ENCODE data around the gene TPRA1.

DNA sequence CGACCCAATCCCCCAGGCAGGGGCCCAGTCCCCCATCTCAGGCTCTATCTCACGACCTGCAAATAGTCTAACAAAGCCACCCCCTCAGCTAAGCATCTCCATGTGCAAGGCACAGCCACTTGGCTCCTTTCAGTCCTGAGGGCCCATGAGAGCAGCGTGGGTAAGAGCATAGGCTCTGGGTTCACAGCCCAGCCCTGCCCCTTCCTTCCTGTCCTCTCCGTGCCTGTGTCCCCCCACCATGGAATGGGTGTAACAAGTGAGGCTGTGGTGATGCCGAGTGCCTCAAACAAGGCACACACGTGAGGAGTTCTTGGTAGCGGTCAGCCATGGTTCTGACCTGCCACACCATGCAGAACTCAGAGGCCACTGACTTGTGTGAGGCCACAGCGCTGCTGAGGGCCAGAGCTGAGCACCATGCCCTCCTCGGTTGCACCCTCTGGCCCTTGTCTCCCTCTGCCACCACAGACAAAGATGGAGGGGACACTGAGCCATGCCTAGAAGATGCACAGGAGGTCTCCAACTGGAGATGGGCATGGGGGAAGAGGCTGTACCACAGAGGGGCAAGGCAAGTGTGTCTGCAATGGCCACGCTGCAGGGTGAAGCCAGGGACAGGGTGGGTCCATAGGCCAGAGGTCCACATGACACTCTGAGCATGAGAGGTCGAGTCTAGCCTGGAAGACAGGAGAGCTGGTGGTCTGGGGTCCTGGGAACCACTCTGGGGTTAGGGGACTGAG, 10.0 kb downstream of the TPRA1 start:
- TF ChIP-seq, protein P1, sequence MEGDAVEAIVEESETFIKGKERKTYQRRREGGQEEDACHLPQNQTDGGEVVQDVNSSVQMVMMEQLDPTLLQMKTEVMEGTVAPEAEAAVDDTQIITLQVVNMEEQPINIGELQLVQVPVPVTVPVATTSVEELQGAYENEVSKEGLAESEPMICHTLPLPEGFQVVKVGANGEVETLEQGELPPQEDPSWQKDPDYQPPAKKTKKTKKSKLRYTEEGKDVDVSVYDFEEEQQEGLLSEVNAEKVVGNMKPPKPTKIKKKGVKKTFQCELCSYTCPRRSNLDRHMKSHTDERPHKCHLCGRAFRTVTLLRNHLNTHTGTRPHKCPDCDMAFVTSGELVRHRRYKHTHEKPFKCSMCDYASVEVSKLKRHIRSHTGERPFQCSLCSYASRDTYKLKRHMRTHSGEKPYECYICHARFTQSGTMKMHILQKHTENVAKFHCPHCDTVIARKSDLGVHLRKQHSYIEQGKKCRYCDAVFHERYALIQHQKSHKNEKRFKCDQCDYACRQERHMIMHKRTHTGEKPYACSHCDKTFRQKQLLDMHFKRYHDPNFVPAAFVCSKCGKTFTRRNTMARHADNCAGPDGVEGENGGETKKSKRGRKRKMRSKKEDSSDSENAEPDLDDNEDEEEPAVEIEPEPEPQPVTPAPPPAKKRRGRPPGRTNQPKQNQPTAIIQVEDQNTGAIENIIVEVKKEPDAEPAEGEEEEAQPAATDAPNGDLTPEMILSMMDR (IDR thresholded peaks at IDR 0.05), result no peak
- TF ChIP-seq POLR2AphosphoS5 (IDR thresholded peaks at IDR 0.05) (no peak), POLR2A (IDR thresholded peaks at IDR 0.05; ENCODE audit: low read depth) (no peak)

Measured in esophagus muscularis mucosa (tissue), 3 donors.